T follicular helper cell (primary cell): ENCODE data around the gene CLEC17A.
A peak's percentile ranks its signal among the peaks of the same experiment; 100 is the strongest.
"Not testable (repeated sequence)": the region's sequence is repeated elsewhere in the genome, so short reads cannot be mapped to it uniquely, and the experiment has no call there.

Experiments used
- DNase-seq: peaks from one replicate; pipeline ENCODE4 v3.0.0-alpha.2; 2020; ENCODE audit warnings: low read depth

CLEC17A gene

GRCh38 chr19:14559916-14560775 lies 22.7 kb upstream of the CLEC17A start:
- DNase-seq = no peak

- no peak for DNase-seq
These were observed 22.1 kb upstream of the CLEC17A start for GRCh38 chr19:14560776-14561108.

GRCh38 chr19:14561249-14561648 lies 21.6 kb upstream of the CLEC17A start:
- DNase-seq = no peak

GRCh38 chr19:14561847-14562351 lies 21.0 kb upstream of the CLEC17A start:
- no peak for DNase-seq

GRCh38 chr19:14562660-14563589 lies 20.0 kb upstream of the CLEC17A start:
- no peak for DNase-seq

- no peak for DNase-seq
These were observed 19.3 kb upstream of the CLEC17A start for GRCh38 chr19:14563590-14563926.

GRCh38 chr19:14563989-14564651 lies 18.8 kb upstream of the CLEC17A start:
- DNase-seq = peak; percentile 35

- DNase-seq = not testable (repeated sequence)
These were observed 18.1 kb upstream of the CLEC17A start for GRCh38 chr19:14564652-14565297.

- no peak for DNase-seq
These were observed 17.6 kb upstream of the CLEC17A start for GRCh38 chr19:14565298-14565679.

- DNase-seq = no peak
These were observed 16.8 kb upstream of the CLEC17A start for GRCh38 chr19:14565765-14566711.

- no peak for DNase-seq
These were observed 16.2 kb upstream of the CLEC17A start for GRCh38 chr19:14566712-14567077.

- DNase-seq = no peak
These were observed 15.8 kb upstream of the CLEC17A start for GRCh38 chr19:14567079-14567478.

- DNase-seq = no peak
These were observed 11.9 kb upstream of the CLEC17A start for GRCh38 chr19:14570864-14571527.

- DNase-seq = peak; percentile 82
These were observed 11.0 kb upstream of the CLEC17A start, which contains the start of gene NDUFB7 for GRCh38 chr19:14571695-14572490. Gene NDUFB7 (minus strand): TSS chr19:14572066. CDS start chr19:14572000, 66 bp downstream.

GRCh38 chr19:14575428-14575980 lies 7.4 kb upstream of the CLEC17A start:
- DNase-seq = no peak

GRCh38 chr19:14576363-14576762 lies 6.5 kb upstream of the CLEC17A start:
- DNase-seq = no peak

- no peak for DNase-seq
These were observed 5.6 kb upstream of the CLEC17A start for GRCh38 chr19:14577264-14577663.

- DNase-seq = no peak
These were observed 4.9 kb upstream of the CLEC17A start for GRCh38 chr19:14577885-14578427.
